VCaP (cell line): ENCODE measurements around the gene CBX6.

Experiments used
- H3K27ac ChIP-seq: fragments of 450-650 bp; 2 replicates; pipeline ENCODE4 v1.5.1; 2017
- TF ChIP-seq, protein P1 (sequence below): fragments of 450-650 bp; conservative IDR thresholded peaks from 2 replicates; pipeline ENCODE4 v1.5.1; 2017; ENCODE audit warnings: mild to moderate bottlenecking, moderate library complexity

The CBX6 gene

DNA sequence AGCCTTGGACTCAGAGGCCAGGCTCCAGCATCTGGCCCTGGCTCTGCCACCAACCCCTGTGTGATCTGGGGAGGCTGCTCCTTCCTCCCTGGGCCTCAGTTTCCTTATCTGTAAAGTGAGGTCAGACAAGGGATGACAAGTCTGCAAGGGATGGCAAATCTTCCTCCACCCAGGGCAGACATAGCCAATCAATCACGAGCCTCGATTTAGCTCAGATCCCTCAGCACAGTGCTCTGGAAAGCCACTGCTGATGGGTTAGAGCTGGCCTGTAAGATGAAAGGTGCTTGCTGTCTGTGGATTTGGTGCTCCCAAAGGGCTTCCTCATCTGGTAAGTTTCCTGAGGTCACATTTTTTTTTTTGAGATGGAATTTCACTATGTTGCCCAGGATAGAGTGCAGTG, 48.4 kb downstream of the CBX6 start:
- TF ChIP-seq, protein P1, sequence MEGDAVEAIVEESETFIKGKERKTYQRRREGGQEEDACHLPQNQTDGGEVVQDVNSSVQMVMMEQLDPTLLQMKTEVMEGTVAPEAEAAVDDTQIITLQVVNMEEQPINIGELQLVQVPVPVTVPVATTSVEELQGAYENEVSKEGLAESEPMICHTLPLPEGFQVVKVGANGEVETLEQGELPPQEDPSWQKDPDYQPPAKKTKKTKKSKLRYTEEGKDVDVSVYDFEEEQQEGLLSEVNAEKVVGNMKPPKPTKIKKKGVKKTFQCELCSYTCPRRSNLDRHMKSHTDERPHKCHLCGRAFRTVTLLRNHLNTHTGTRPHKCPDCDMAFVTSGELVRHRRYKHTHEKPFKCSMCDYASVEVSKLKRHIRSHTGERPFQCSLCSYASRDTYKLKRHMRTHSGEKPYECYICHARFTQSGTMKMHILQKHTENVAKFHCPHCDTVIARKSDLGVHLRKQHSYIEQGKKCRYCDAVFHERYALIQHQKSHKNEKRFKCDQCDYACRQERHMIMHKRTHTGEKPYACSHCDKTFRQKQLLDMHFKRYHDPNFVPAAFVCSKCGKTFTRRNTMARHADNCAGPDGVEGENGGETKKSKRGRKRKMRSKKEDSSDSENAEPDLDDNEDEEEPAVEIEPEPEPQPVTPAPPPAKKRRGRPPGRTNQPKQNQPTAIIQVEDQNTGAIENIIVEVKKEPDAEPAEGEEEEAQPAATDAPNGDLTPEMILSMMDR: no peak
- no peak overlapping the region for H3K27ac ChIP-seq

DNA sequence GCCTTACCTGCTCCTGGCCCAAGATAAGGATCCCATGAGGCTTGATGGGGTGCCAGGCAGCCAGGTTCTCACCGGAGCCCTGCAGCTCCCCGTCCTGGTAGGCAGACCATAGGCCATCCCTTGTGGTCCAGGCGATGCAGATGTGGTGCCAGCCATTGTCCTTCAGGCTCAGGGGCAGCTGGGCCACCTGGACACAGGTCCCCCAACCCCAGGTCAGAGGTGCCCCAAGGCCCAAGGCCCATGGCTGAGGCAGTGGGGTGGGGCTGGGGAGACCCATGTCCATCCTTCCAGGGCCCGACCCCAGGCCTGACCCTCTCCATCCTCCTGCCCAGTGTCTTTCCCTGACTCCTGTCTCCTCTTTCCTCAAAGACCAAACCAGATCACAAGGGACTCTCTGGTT, 48.9 kb downstream of the CBX6 start:
- TF ChIP-seq, protein P1: no peak
- no peak overlapping the region for H3K27ac ChIP-seq

DNA sequence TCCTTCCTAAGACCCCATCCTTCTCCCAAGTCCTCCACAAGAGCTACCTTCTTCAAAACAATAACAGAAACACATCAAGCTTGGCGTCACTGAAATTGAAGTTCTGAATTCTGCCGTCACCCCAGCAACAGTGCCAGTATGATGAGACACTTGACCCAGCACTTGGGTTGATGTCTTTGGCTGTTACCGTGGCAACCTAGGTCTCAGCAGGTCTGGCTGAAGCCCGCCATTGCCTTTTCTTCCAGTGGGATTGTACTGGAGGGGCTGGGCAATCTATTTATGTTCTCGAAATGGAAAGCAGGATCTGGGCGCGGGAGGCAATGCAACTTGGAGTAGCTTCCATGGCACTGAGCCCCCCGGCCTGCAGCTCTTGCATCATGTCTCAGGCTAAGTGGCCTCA, 52.0 kb downstream of the CBX6 start:
- TF ChIP-seq, protein P1: no peak
- no peak overlapping the region for H3K27ac ChIP-seq

DNA sequence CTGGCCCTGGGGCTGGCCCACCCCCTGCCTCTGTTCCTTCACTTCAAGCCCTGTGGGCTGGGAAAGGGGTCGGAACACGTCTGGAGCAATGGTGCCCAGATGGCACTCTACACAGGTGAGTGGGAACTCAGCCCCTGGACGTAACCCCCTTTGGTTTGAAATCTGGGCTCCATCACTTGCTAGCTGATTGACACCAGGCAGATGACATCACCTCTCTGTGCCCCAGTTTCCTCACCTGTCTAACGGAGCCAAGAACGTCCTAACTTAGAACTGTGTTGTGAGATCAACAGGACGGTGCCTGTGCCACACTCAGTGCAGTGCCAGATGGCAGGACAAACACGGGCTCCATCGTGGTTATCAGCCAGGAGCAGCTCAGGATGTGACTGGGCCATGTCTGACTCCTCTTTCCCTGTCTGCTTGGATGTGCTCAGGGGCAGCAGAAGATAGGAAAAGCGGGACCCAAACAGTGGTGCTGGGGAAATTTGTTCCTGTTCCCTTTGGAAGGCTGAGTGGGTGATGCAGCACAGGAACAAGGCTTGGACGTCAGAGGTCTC, 52.6 kb downstream of the CBX6 start:
- TF ChIP-seq, protein P1: no peak
- H3K27ac ChIP-seq: no peak overlapping the region

DNA sequence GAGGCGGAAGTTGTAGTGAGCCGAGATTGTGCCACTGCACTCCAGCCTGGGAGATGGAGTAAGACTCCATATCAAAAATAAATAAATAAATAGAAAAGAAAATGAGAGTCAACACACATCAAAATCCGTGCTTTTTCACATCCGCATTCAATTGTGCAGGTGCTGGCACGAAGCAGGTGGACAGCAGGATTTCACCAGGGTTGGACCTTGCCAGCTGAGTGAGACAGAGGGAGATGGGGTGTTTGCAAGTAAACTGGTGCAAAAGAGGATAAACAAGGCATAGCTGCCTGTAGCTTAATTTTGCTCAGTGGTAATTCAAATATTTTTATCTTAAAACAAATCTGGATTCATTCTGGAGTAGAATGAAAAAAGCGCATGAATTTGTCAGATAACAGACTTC, 54.8 kb downstream of the CBX6 start:
- TF ChIP-seq, protein P1: no peak
- no peak overlapping the region for H3K27ac ChIP-seq

DNA sequence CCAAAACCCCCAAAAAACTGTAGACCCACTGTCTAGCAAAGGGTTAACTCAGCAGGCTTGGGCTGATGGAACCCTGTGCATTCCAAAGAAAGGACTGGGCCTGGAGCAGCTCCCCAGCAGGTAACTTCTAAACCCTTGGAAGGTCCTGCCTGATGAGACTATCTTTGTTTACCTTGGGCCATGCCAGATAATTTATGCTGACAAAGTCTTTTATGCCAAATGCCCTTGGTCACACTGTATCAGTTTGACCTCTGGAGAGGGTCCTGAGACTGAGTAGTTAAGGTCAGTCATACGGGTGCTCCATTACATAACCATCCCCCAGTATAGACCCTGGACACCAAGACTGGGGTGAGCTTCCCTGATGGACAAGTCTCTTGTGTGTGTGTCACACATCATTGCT, 56.2 kb downstream of the CBX6 start:
- H3K27ac ChIP-seq: no peak overlapping the region
- TF ChIP-seq, protein P1: no peak
